Measurements from ENCODE around the gene MTPN.

The MTPN gene

GRCh38 chr7:135911099-135911498, 66.1 kb downstream of the MTPN start:
- DNase-seq (ENCODE audit: low read depth): no peak
- no peak overlapping the region for H3K4me3 ChIP-seq (ENCODE audit: low read depth, low read length)
- TF ChIP-seq, protein P1, sequence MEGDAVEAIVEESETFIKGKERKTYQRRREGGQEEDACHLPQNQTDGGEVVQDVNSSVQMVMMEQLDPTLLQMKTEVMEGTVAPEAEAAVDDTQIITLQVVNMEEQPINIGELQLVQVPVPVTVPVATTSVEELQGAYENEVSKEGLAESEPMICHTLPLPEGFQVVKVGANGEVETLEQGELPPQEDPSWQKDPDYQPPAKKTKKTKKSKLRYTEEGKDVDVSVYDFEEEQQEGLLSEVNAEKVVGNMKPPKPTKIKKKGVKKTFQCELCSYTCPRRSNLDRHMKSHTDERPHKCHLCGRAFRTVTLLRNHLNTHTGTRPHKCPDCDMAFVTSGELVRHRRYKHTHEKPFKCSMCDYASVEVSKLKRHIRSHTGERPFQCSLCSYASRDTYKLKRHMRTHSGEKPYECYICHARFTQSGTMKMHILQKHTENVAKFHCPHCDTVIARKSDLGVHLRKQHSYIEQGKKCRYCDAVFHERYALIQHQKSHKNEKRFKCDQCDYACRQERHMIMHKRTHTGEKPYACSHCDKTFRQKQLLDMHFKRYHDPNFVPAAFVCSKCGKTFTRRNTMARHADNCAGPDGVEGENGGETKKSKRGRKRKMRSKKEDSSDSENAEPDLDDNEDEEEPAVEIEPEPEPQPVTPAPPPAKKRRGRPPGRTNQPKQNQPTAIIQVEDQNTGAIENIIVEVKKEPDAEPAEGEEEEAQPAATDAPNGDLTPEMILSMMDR (IDR thresholded peaks at IDR 0.05; ENCODE audit: low read depth, low read length, missing control alignments): no peak

DNA sequence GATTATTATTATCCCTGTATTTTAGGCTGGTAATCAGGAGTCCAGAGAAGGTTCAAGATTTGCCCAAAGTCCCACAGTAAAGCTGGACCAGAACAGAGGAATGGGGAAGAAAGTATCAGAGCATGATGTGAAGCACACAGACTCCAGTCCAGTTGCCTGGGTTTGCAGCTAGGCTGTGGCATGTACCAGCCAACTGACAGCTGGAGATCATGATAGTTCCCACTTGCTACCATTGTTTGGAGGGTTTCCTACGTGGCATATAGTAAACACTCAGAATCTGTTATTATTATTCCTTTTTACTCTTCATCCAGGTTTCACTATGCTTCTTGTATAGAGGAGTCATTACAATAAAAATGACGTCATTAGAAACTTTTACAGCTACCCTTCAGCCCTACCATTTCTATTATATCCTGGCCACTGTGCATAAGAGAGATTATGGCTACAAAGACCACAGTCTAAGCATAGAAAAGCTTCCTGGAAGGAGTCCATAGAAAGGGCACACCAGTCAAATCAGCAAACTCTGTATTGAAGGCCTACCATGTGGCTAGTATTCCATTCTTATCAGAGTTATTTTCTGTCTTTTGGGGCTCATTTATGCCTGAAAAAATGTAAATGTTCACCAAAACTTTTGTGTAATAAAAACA, 66.6 kb downstream of the MTPN start:
- TF ChIP-seq, protein P1 (IDR thresholded peaks at IDR 0.05; ENCODE audit: low read depth, low read length, missing control alignments): no peak
- H3K4me3 ChIP-seq (ENCODE audit: low read depth, low read length): no peak overlapping the region
- no peak for DNase-seq (ENCODE audit: low read depth)

GRCh38 chr7:135905858-135906257, 71.3 kb downstream of the MTPN start:
- DNase-seq (ENCODE audit: low read depth): no peak
- TF ChIP-seq, protein P1 (IDR thresholded peaks at IDR 0.05; ENCODE audit: low read depth, low read length, missing control alignments): no peak
- no peak overlapping the region for H3K4me3 ChIP-seq (ENCODE audit: low read depth, low read length)

DNA sequence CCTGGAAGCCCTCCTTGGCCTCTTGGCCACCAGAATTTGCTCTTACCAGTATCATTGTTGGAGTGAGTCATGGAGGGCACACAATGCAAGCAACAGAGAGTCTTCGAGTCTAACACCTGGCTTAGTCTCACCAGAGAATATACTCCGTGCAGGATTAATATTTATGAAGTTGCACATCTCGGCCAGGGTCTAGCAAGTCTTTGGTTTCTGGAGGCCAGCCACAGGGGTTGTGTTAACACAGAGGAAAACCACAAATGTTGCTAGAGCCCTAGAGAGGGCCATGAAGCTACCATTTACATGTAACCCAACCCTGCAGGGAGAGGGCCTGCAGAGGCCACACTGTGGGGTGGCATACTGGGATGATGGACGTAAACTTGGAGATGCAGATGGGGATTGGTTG, 71.8 kb downstream of the MTPN start:
- DNase-seq (ENCODE audit: low read depth): no peak

GRCh38 chr7:135904282-135904681, 72.9 kb downstream of the MTPN start:
- TF ChIP-seq, protein P1 (IDR thresholded peaks at IDR 0.05; ENCODE audit: low read depth, low read length, missing control alignments): no peak
- H3K4me3 ChIP-seq (ENCODE audit: low read depth, low read length): no peak overlapping the region
- no peak for DNase-seq (ENCODE audit: low read depth)

More for the DNA sequence above, 71.8 kb downstream of the MTPN start:
- TF ChIP-seq, protein P1 (IDR thresholded peaks at IDR 0.05; ENCODE audit: low read depth, low read length, missing control alignments): no peak
- no peak overlapping the region for H3K4me3 ChIP-seq (ENCODE audit: low read depth, low read length)

GRCh38 chr7:135901585-135902540, 75.3 kb downstream of the MTPN start:
- DNase-seq (ENCODE audit: low read depth): no peak
- no peak overlapping the region for H3K4me3 ChIP-seq (ENCODE audit: low read depth, low read length)
- TF ChIP-seq, protein P1 (IDR thresholded peaks at IDR 0.05; ENCODE audit: low read depth, low read length, missing control alignments): no peak
